Measurements from ENCODE around the gene FXYD1.

FXYD1 gene

DNA sequence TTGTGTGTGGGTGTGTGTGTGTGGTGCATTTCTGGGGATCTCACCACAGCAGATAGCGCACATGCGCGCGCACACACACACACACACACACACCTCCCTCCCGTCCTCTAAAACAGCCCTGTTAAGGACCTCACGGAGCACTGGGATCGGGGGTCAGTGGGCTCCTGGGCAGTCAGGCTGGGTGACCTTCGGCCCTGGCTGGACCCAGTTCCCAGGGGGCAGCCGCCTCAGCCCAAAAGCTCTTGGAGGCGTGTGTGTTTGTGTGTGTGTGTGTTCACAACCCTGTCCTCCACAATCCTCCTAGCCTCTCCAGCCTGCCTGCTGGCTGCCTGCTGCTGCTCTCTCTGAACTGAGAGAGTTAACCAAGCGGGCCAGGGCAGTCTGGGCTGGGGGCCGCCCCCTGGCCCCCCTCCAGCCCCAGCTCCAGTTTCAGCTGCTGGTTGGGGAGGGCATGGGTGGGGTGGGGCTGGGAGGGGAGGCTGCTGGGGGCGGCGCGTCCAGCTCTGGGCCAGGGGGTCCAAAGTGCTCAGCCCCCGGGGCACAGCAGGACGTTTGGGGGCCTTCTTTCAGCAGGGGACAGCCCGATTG, at the start of gene FXYD1:
Gene FXYD1 (plus strand): TSS at position 520 of the 588 bp plus-strand sequence. CDS start 1,256 bp downstream, outside the sequence.
- no peak within 1 kb of the TSS for H3K4me3 ChIP-seq
- peak within 1 kb of the TSS in 9 of 11 experiments; percentile 25 to 60 (median 42); a peak in 13 of 22 replicates for H3K9ac ChIP-seq
- no peaks in the 10 kb centered on the region for H3K36me3 ChIP-seq
- no peak for TF ChIP-seq Cebpa-rat (IDR thresholded peaks at IDR 0.05)
- H3K27ac ChIP-seq = peak within 1 kb of the TSS in 9 of 11 experiments; percentile 30 to 72 (median 54); a peak in 17 of 22 replicates
- H3K9me3 ChIP-seq (replicated peaks in 1 of 11) = no peaks in the 10 kb centered on the region
- peak within 1 kb of the TSS; percentile 25 to 84 (median 73); a peak in 21 of 22 replicates for H3K4me2 ChIP-seq
- H4K20me1 ChIP-seq = no peaks in the 10 kb centered on the region; a peak in 2 of 22 replicates
- H3K27me3 ChIP-seq = peaks cover 9 to 18% (median 17%) of the 10 kb centered on the region in 11 experiments; a peak in 20 of 22 replicates
- H3K4me1 ChIP-seq = peaks cover 32 to 76% (median 76%) of the 10 kb centered on the region in 10 experiments

DNA sequence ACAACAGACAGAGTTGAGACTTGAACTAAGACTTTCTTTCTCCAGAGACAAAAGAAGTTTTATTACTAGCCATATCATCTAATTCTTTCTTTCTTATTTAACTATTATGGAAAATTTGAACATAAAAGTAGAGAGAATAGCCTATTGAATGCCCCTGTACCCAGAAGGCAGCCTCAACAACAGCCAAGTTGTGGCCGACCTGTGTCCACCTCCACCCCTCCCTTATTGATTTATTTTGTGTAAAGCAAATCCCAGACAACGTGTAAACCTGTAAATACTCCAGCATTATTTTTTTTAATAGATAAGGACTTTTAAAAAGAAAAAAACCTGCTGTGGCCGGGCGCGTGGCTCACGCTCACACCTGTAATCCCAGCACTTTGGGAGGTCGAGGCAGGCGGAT, 49.1 kb upstream of the FXYD1 start:
- no peaks in the 10 kb centered on the region for H3K36me3 ChIP-seq
- H3K9me3 ChIP-seq (replicated peaks in 1 of 11) = no peaks in the 10 kb centered on the region
- no peak for TF ChIP-seq Cebpa-rat (IDR thresholded peaks at IDR 0.05)
- H3K27me3 ChIP-seq = peaks cover 0 to 12% (median 0%) of the 10 kb centered on the region in 11 experiments; a peak in 4 of 22 replicates
- peak overlapping the region in 2 of 11 experiments; percentile 88 to 94; a peak in 2 of 22 replicates for H3K4me2 ChIP-seq
- H3K4me3 ChIP-seq = no peak overlapping the region
- peaks cover 12 to 74% (median 57%) of the 10 kb centered on the region in 10 experiments for H3K4me1 ChIP-seq
- no peaks in the 10 kb centered on the region for H4K20me1 ChIP-seq
- no peak overlapping the region for H3K9ac ChIP-seq
- H3K27ac ChIP-seq = no peak overlapping the region

DNA sequence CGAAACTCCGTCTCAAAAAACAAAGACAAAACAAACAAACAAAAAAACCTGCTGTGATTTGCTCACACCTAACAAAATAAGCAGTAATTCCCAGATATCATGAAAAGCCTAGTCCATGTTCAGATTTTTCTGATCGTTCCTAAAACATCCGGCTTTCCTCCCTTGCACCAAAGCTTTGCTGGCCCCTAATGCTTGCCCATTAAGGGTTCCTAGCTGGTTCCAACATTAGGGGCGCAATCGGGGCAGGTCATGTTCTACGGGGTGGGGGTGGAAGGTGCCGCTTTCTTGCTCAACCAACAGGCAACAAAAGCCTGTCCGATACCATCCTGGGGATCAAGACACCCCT, 48.5 kb upstream of the FXYD1 start:
- no peaks in the 10 kb centered on the region for H3K9me3 ChIP-seq (replicated peaks in 1 of 11)
- H4K20me1 ChIP-seq = no peaks in the 10 kb centered on the region
- TF ChIP-seq Cebpa-rat (IDR thresholded peaks at IDR 0.05) = no peak; a peak in 1 of 22 replicates
- no peaks in the 10 kb centered on the region for H3K36me3 ChIP-seq
- no peak overlapping the region for H3K9ac ChIP-seq
- H3K4me1 ChIP-seq = peaks cover 12 to 68% (median 51%) of the 10 kb centered on the region in 10 experiments
- H3K27me3 ChIP-seq = peaks cover 0 to 12% (median 0%) of the 10 kb centered on the region in 11 experiments; a peak in 4 of 22 replicates
- H3K27ac ChIP-seq = no peak overlapping the region
- peak overlapping the region in 4 of 11 experiments; percentile 10 to 94 (median 27); a peak in 4 of 22 replicates for H3K4me2 ChIP-seq
- H3K4me3 ChIP-seq = no peak overlapping the region

DNA sequence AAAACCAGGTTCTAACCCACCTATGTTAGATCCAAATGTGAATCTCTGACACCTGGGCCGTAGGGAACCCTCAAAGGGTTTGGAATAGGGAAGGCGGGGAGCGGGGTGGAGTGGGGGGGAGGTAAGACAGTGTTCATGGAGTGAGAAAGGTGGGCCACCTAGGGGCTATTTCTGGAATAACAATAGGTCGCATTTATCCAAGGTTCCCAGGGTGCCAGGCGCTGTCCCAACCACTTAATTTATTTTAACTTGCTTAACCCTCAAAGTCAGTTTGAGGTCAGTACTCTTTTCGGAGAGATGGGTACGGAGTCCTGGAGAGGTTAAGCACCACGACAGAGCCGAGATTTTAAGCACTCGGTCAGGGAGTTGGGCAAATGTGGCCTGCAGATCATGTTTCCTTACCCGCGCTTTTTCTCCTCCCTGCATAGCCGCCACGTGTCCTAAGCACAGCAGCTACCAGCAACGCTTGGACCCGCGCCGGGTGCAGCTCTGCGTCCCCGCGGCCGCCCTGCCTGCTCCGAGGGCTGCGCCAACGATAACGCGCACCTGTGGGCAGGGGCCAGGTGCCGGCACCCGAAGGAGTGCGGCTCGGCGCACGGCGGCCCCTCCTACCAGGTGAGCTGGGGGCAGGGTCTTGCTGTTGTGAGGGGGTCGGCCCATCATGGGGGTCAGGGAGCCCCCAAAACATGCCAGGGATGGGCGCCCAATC, 48.0 kb upstream of the FXYD1 start:
- Histone ChIP-seq H4K20me1 (no peaks in the 10 kb centered on the region), H3K9me3 (replicated peaks in 1 of 11) (no peaks in the 10 kb centered on the region), H3K36me3 (no peaks in the 10 kb centered on the region), H3K27ac (no peak overlapping the region), H3K9ac (peak overlapping the region in 2 of 11 experiments; percentile 33 to 44; a peak in 1 of 22 replicates), H3K27me3 (peaks cover 0 to 12% (median 0%) of the 10 kb centered on the region in 11 experiments; a peak in 4 of 22 replicates), H3K4me3 (no peak overlapping the region), H3K4me2 (peak overlapping the region; percentile 17 to 94 (median 65); a peak in 21 of 22 replicates), H3K4me1 (peaks cover 12 to 63% (median 47%) of the 10 kb centered on the region in 10 experiments)
- TF ChIP-seq Cebpa-rat (IDR thresholded peaks at IDR 0.05) = no peak

DNA sequence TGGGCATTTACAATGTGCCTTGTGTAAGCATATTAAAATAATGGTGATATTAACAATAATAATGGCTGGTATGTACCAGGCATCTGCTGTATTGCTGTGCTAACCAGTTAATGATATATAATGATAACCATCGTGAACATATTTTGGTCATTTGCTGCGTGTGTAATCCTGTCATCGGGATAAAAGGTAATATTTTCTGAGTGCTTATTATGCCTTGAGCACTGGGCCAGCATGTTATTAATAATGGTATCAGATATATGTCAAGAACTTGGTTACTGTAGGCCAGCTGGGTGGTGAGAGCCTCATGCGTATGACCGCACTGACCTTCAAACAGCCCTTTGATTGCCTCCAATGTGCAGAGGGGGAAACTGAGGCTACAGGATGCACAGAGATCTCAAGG, 45.2 kb upstream of the FXYD1 start:
- H3K4me2 ChIP-seq = no peak overlapping the region
- no peaks in the 10 kb centered on the region for H3K36me3 ChIP-seq
- no peak for TF ChIP-seq Cebpa-rat (IDR thresholded peaks at IDR 0.05)
- H4K20me1 ChIP-seq = no peaks in the 10 kb centered on the region
- H3K9ac ChIP-seq = no peak overlapping the region
- peaks cover 9 to 41% (median 26%) of the 10 kb centered on the region in 10 experiments for H3K4me1 ChIP-seq
- no peak overlapping the region for H3K27ac ChIP-seq
- H3K4me3 ChIP-seq = no peak overlapping the region
- no peaks in the 10 kb centered on the region for H3K9me3 ChIP-seq (replicated peaks in 1 of 11)
- no peaks in the 10 kb centered on the region for H3K27me3 ChIP-seq

DNA sequence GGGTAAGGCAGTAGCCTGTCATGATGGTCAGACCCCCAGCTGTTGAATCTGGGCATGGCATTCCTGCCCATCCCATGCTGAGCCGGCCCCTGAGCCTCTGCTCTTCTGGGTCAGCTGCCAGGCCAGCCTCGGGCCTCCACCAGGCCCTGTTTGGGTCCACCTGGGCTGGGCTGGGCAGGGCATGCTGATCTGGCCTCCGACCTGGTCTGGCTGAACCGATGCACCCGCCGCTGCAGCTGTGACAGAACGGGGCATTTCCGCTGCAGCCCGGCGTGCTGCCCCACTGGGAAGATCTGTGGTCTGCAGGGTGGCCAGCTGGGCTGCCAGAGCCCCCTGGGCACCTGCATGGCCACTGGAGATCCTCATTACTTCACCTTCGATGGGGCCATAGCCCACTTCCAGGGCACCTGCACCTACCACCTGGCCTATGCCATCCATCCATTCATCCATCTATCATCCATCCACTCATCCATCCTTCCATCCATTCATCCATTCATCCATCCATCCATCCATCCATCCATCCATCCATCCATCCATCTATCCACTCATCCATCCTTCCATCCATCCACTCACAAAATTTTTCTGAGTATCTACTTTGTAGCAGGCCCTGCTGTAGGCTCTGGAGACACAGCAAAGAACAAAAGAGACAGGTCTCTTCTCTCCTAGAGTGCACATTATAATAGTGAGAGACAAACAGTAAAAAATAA, 44.5 kb upstream of the FXYD1 start:
- no peaks in the 10 kb centered on the region for H4K20me1 ChIP-seq
- no peak overlapping the region for H3K9ac ChIP-seq
- no peaks in the 10 kb centered on the region for H3K36me3 ChIP-seq
- no peak for TF ChIP-seq Cebpa-rat (IDR thresholded peaks at IDR 0.05)
- no peak overlapping the region for H3K4me2 ChIP-seq
- no peaks in the 10 kb centered on the region for H3K27me3 ChIP-seq
- no peak overlapping the region for H3K4me3 ChIP-seq
- no peak overlapping the region for H3K27ac ChIP-seq
- H3K9me3 ChIP-seq (replicated peaks in 1 of 11) = no peaks in the 10 kb centered on the region
- H3K4me1 ChIP-seq = peaks cover 5 to 41% (median 26%) of the 10 kb centered on the region in 10 experiments; a peak in 18 of 20 replicates

DNA sequence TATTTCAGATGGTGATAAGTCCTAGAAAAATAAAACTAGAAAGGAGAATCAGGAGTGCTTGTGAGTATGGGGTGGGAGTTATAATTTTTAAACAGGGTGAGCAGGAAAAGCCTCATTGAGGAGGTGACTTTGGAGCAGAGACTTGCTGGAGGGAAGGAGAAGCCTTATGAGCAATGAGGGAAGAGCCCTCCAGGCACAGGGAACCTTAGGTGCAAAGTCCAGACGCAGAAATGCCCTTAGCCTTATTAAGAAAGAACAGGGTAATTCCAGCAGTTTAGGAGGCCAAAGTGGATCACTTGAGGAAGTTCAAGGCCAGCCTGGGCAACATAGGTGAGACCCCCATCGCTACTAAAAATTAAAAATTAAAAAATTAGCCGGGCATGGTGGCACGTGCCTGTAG, 44.0 kb upstream of the FXYD1 start:
- Histone ChIP-seq H3K36me3 (no peaks in the 10 kb centered on the region), H3K9me3 (replicated peaks in 1 of 11) (no peaks in the 10 kb centered on the region), H3K27ac (no peak overlapping the region), H3K4me2 (no peak overlapping the region), H3K4me1 (peaks cover 5 to 41% (median 29%) of the 10 kb centered on the region in 10 experiments; a peak in 17 of 20 replicates), H3K4me3 (no peak overlapping the region), H3K9ac (no peak overlapping the region), H4K20me1 (no peaks in the 10 kb centered on the region), H3K27me3 (no peaks in the 10 kb centered on the region)
- TF ChIP-seq Cebpa-rat (IDR thresholded peaks at IDR 0.05) = no peak

DNA sequence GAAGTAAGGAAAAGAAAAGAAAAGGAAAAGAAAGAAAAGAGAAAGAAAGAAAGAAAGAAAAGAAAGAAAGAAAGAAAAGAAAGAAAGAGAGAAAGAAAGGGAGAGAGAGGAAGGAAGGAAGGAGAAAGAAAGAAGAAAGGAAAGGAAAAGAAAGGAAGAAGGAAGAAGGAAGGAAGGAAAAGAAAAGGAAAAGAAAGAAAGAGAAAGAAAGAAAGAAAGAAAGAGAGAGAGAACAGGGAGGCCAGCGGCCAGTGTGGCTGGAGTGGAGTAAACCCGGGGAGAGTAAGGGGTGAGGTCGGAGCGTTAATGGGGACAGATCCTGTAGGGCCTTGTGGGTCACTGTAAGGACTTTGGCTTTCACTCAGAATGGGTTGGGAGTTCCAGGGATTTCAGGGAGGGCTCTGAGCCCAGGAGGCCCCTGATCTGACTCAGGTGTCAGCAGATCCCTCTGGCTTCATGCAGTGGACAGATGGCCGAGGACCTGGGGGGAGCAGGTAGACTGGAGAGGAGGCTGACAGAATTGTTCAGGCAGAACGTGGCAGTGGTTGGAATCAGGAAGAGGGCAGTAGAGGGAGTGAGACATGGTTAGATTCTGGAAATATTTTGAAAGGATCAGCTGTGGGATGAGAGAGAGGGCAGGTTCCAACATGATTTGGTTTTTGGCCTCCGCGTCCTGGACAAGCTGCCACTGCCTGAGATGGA, 42.8 kb upstream of the FXYD1 start:
- Histone ChIP-seq H4K20me1 (no peaks in the 10 kb centered on the region), H3K4me2 (peak overlapping the region in 2 of 11 experiments; percentile 18; a peak in 2 of 22 replicates), H3K9ac (no peak overlapping the region), H3K4me1 (peaks cover 2 to 34% (median 27%) of the 10 kb centered on the region in 10 experiments; a peak in 17 of 20 replicates), H3K27ac (no peak overlapping the region), H3K27me3 (no peaks in the 10 kb centered on the region), H3K9me3 (replicated peaks in 1 of 11) (no peaks in the 10 kb centered on the region), H3K36me3 (no peaks in the 10 kb centered on the region), H3K4me3 (no peak overlapping the region)
- no peak for TF ChIP-seq Cebpa-rat (IDR thresholded peaks at IDR 0.05)

Data from BLaER1 treated with 17β-estradiol and CSF1 and Interleukin-3, amounts not matched to agents 10 nM and 100 nM (cell line).